GM12872 (cell line): ENCODE measurements around the gene TRIM25.

Experiments
- TF ChIP-seq, protein P1 (sequence below): IDR thresholded peaks from 3 replicates; pipeline ENCODE4 v1.5.1; 2011; ENCODE audit warnings: low read depth, mild to moderate bottlenecking, low read length, moderate library complexity; ENCODE audit not compliant: insufficient read depth

TRIM25 gene

DNA sequence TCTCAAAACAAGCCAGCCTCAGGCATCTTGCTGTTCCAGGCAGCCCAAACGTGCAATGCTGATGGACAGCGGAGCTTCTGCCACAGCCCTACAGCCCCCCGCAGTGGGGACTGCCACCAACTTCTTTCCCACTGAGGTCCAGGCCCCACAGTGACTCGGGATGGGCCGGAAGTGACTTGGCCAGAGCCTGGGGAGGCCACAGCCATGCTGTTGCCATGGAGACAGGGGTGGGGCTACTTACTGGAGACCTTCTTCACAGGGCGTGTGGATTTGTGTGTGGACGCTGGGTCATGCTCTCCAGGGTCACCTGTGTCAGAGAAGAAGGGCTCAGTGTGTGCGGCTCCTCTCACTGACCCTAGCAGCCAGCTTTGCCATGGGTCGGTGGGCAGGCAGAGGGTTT, 15.0 kb downstream of the TRIM25 start:
- TF ChIP-seq, protein P1, sequence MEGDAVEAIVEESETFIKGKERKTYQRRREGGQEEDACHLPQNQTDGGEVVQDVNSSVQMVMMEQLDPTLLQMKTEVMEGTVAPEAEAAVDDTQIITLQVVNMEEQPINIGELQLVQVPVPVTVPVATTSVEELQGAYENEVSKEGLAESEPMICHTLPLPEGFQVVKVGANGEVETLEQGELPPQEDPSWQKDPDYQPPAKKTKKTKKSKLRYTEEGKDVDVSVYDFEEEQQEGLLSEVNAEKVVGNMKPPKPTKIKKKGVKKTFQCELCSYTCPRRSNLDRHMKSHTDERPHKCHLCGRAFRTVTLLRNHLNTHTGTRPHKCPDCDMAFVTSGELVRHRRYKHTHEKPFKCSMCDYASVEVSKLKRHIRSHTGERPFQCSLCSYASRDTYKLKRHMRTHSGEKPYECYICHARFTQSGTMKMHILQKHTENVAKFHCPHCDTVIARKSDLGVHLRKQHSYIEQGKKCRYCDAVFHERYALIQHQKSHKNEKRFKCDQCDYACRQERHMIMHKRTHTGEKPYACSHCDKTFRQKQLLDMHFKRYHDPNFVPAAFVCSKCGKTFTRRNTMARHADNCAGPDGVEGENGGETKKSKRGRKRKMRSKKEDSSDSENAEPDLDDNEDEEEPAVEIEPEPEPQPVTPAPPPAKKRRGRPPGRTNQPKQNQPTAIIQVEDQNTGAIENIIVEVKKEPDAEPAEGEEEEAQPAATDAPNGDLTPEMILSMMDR, result no peak

GRCh38 chr17:56897646-56898424, 16.0 kb downstream of the TRIM25 start:
- TF ChIP-seq, protein P1, result no peak

GRCh38 chr17:56896968-56897359, 16.9 kb downstream of the TRIM25 start:
- TF ChIP-seq, protein P1, result no peak

DNA sequence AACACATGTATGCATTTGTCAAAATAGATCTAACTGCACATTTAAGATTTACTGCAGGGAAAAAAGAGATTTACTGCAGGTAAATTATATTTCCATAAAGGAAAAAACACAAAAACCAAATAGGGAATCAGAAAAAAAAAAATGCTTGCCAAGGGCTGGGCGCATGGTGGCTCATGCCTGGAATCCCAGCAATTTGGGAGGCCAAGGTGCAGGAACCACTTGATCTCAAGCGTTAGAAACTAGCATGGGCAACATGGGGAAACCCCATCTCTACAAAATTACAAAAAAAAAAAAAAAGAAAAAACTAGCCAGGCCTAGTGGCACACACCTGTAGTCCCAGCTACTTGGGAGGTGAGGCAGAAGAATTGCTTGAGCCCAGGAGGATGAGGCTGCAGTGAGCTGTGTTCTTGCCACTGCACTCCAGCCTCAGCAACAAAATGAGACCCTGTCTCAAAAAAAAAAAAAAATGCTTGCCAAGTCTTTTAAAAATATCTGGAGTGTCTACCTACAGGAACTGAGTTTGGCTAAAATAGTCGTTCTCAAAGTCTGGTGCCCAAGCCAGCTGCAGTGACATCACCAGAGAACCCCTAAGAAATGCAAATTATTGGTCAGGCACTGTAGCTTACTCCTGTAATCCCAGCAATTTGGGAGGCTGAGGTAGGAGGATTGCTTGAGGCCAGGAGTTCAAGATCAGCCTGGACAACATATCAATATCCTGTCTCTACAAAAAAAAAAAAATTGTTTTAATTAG, 17.5 kb downstream of the TRIM25 start:
- TF ChIP-seq, protein P1, result no peak

DNA sequence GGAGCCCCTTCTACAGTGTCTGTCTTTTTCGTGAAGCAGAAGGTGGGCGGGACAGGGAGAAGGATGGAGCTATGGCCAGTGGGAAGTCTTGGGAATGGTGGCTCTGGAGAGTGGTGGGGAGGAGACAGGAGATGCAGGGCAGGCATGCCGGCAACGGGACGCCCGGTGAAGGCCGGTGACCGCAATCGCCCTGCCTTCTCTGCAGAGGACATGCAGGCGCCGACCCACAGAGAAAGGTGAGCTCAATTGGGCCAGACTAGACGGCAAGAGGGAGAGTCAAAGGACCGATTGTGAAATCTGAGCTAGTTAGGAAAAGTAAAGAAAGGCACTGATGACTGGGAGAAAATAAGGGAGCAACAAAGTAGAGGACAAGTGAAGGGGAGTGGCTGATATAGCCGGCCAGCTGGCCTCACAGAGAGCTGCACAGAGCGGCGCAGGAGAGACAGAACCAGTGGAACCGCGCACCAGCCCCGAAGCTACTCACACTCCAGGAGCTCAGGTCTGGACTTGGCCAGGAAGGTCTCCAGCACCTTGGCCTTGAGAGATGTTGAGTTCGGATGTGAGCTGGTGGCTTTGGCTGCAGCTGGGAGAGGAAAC, 18.9 kb downstream of the TRIM25 start:
- TF ChIP-seq, protein P1, result no peak

- TF ChIP-seq, protein P1, result no peak
These were observed 20.3 kb downstream of the TRIM25 start for GRCh38 chr17:56893503-56893902.

DNA sequence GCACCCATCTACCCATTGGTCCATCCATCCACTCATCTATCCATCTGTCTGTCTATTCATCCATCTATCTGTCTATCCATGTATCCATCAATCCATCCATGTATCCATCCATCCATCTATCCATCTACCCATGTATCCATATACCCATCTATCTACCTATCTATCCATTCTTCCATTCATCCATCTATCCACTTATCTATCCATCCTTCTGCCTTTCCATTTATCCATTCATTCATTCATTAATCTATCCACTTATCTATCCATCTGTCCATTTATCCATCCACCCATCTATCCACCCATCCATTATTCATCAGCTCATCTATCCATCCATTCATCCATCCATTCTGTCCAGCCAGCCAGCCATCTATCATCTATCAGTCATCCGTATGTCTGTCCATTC, 21.5 kb downstream of the TRIM25 start:
- TF ChIP-seq, protein P1, result no peak
